ENCODE measurements around the gene NAPG.
A peak's percentile ranks its signal among the peaks of the same experiment; 100 is the strongest.
"Not testable (repeated sequence)": the region's sequence is repeated elsewhere in the genome, so short reads cannot be mapped to it uniquely, and the experiment has no call there.

Gene NAPG

DNA sequence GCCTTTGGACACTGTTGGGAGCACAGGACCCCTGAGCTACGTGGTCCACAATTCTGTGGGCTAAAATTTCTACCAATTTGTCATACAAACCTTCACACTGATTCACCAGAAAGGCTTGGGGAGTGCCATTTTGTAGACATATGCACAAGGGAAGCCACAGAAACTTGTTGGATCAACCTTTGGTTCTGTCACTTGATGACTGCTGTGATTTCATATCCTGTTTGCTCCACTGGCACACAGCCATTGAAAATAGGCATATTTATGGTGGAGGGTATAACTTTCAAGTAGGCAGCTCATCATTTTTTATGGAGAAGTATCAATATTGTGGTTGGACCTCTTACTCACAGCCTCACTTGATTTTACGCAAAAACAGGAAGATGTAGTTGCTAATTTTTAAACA is 10.5 kb downstream of the NAPG start:
- in situ Hi-C loops (cut with MboI; ENCODE audit: low pct_unique_long_range_greater_than_20kb, low sequenced_read_pairs), result no loop called here

DNA sequence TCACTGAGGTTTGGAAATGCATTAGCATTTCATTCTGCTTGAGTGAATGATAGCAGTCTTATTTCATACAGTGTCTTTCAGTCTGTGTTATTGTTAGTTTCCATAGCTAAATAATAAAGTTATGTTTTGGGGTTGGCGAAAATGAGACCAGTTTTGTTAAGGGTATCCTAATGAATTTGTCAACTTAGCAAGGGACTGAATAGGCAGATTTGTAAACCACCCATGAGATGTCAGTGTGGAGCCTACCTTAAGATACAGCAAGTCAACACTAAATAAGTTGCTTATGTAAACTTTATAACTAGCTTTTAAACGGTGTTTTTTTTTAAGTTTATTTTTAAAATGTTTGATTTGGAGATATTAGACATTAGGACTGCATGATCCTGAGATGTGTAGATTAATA is 11.9 kb downstream of the NAPG start:
- no peak for DNase-seq
- in situ Hi-C loops (cut with MboI; ENCODE audit: low pct_unique_long_range_greater_than_20kb, low sequenced_read_pairs), result no loop called here

More for the DNA sequence above, 10.5 kb downstream of the NAPG start:
- DNase-seq, result no peak

DNA sequence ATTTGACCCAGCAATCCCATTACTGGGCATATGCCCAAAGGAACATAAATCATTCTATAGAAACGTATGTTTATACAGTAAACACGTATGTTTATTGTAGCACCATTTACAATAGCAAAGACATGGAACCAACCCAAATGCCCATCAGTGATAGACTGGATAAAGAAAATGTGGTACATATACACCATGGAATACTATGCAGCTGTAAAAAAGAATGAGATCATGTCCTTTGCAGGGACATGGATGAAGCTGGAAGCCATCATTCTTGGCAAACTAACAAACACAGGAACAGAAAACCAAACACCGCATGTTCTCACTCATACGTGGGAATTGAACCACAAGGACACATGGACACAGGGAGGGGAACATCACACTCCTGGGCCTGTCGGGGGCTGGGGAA is 13.3 kb downstream of the NAPG start:
- in situ Hi-C loops (cut with MboI; ENCODE audit: low pct_unique_long_range_greater_than_20kb, low sequenced_read_pairs); DNase-seq: not testable (repeated sequence)

DNA sequence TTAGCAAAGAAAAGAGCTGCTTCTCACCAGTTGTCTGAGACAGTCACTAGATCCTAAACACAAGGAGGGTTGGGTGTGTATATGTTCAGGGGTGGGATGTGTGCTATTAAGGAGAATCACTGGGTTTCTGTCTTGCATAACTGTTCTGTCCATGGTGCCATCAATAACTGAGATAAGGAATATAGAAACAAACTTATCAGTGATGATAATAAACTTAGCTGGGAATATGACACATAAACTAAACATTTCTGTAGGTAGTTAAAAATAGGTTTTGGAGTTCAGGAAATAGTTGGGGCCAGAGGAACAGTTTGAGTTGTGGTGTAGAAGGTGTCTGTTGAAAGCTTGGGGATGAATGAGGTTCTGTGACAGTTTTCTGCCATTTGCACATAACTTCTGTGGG is 17.4 kb downstream of the NAPG start:
- DNase-seq, result no peak
- in situ Hi-C loops (cut with MboI; ENCODE audit: low pct_unique_long_range_greater_than_20kb, low sequenced_read_pairs), result no loop called here

- no peak for DNase-seq
- in situ Hi-C loops (cut with MboI; ENCODE audit: low pct_unique_long_range_greater_than_20kb, low sequenced_read_pairs), result no loop called here
Observed at GRCh38 chr18:10544093-10544748, 18.4 kb downstream of the NAPG start.

DNA sequence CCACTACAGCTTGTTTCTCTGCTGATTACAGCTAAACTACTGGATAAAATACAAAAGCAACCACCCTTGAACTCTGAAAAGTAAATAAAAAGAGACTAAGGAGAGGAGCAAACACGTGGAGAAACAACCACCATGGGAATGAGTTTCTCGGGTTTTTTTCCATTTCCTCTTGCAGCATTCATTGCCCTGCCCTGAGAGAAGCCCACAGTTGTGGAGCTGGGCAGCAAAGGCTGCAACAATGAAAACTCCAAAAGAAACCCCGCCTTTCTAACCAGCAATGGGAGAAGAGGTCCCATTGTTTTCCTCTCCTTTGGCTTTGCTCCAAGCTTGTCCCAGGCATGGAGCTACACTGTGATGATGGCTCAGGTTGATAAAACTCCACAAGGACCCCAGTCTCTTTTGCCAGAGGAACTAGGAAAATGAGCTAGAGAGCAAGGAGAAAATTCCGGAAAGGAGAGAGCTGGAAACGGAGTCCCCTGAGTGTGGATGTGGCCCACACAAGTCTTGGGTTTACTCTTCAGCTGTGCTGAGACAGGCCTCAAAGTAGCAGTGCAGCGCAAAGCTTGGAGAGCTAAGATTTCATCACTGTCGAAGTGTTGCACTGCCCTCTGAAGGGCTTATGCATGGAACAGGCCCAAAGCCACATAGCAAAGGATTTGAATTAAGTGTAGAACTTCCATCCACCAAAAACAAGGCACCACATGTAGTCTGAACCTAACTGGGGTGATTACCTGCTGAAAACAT is 20.9 kb downstream of the NAPG start:
- no peak for DNase-seq
- in situ Hi-C loops (cut with MboI; ENCODE audit: low pct_unique_long_range_greater_than_20kb, low sequenced_read_pairs), result no loop called here

DNA sequence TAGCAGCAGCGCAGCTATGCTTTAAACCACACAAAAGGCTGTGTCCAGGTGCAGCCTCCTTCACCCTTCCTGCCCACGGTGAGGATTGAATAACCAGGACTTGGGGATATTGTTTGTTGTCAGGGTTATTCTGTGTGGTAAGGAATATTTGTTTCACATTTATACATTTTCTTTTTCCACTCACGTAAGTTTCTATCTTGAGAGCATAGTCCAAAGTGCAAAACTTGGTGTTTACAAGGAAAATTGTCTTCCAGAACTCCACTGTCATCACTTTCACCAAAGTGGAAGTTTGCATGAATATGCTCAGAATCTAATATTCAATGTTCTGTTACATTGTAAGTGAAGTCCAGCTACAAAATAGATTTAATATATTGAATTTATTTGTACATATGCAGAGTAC is 26.4 kb downstream of the NAPG start:
- in situ Hi-C loops (cut with MboI; ENCODE audit: low pct_unique_long_range_greater_than_20kb, low sequenced_read_pairs), result no loop called here
- no peak for DNase-seq

DNA sequence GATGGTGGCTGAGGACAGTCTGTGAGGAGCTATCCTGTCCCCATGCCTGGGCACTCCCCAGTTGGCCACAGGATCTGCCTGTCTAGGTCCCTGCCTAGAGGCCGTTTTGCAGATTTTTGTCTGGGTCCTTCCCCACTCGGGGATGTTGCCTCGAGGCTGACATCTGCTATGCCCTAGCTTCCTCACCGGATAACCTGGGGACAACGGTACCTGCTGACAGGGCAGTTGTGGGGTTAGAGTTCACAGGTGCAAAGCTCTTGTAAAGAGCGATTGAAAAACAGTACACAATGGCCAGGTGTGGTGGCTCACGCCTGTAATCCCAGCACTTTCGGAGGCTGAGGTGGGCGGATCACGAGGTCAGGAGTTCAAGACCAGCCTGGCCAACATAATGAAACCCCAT is 30.4 kb downstream of the NAPG start:
- in situ Hi-C loops (cut with MboI; ENCODE audit: low pct_unique_long_range_greater_than_20kb, low sequenced_read_pairs), result not testable (repeated sequence)

DNA sequence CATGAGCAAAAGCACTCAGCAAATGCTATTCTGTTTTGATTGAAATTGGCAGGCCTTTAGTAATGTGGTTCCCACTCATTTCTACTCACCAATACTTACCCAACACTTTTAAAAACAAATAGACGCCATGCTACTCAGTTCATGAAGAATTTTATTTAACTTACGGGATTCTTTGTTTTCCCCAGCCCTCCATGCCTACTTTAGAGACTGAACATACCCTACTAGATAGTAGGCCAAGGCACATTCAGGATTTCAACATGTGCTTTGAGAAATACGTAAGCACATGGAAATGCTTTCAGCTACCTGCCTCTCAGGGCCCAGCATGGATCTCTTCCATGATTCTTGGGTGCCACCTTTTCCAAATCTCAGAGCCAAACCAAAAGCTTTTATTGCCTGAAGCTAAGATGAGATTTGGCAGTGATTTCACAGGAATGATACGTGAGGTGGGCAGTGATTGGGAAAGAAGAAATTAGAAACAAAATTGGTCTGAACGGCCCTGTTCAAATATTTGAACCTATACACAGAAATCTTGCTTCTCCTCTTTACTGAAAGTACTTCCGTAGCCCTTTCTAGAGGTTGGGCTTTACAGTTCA is 31.4 kb downstream of the NAPG start:
- DNase-seq, result no peak
- in situ Hi-C loops (cut with MboI; ENCODE audit: low pct_unique_long_range_greater_than_20kb, low sequenced_read_pairs), result no loop called here

More for the DNA sequence above, 30.4 kb downstream of the NAPG start:
- not testable (repeated sequence) for DNase-seq

GRCh38 chr18:10558243-10558966 is 32.6 kb downstream of the NAPG start:
- in situ Hi-C loops (cut with MboI; ENCODE audit: low pct_unique_long_range_greater_than_20kb, low sequenced_read_pairs), result no loop called here
- DNase-seq, result no peak

DNA sequence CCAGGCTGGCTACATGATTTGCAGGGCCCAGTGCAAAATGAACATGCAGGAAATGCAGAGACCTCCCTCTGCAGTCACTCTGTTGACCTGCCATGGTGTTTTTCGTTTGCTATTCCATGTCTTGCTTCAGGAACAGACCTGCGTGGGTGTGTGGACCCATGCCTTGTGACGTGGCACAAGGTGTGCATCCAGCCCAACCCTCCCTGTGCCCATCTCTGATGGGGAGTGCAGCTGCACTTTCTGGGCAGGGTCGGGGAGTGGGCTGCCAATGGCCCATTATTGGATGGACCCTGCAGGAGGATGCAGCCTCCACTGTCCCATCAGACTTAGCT is 33.1 kb downstream of the NAPG start:
- no peak for DNase-seq
- in situ Hi-C loops (cut with MboI; ENCODE audit: low pct_unique_long_range_greater_than_20kb, low sequenced_read_pairs), result no loop called here

GRCh38 chr18:10559553-10560451 is 34.0 kb downstream of the NAPG start:
- in situ Hi-C loops (cut with MboI; ENCODE audit: low pct_unique_long_range_greater_than_20kb, low sequenced_read_pairs), result no loop called here

GRCh38 chr18:10560452-10561045 is 34.7 kb downstream of the NAPG start:
- peak; percentile 80 for DNase-seq
- in situ Hi-C loops (cut with MboI; ENCODE audit: low pct_unique_long_range_greater_than_20kb, low sequenced_read_pairs), result no loop called here

More at GRCh38 chr18:10559553-10560451, 34.0 kb downstream of the NAPG start:
- DNase-seq, result no peak

DNA sequence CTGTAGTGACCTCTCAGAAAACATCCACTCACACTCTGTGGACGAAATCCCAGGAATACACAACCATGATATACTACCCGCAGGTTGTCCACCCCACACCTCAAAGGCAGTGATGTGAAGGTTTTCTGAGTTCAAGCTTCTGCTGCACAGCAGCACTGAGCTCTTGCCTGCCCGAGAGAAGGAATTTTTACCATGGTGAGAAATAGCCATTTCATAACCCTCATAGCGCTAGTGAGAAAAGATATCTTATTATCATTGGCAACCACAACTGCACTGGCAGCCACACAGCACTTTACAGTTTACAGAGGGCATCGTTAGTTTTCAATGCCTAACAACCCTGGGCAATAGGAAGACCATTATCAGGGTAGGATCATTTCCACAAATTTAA is 36.9 kb downstream of the NAPG start:
- no peak for DNase-seq
- in situ Hi-C loops (cut with MboI; ENCODE audit: low pct_unique_long_range_greater_than_20kb, low sequenced_read_pairs), result no loop called here

GRCh38 chr18:10563886-10564285 is 38.1 kb downstream of the NAPG start:
- in situ Hi-C loops (cut with MboI; ENCODE audit: low pct_unique_long_range_greater_than_20kb, low sequenced_read_pairs), result no loop called here
- DNase-seq, result no peak

DNA sequence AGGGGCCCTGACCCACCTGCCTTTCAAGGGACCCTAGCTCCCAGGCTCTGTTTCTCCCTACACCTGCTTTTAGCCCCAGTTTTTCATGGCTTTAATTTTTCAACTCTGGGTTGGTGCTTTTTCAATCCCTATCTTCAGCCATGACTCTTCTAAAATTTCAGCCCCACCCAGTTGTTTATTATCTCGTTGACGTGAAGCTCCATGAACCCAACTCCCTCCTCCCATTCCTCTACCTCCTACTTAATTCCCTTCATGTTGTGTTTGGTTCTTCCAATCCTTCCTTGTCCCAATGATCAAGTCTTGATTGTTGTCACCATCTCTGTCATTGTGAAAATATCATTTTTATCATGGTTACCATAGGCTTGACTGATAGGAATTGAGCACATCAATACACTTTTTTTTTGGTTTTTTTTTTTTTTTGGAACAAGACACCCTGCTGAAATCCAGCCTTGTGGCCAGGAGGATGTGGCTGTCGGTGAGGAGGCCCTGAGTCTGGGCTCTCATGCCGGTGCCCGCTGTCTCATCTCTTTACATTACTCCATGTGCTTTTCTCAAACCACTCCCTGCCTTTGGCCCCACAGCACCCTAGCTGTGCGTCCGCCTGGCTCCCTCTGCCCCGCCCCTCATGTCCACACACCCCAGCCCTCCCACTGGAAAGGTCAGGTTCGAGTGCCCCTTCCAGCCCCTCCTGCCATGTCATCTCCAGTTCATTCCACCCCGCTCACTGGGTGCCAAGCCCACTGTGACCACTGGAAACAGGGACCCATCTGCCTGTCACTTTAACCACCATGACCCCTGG is 39.3 kb downstream of the NAPG start:
- in situ Hi-C loops (cut with MboI; ENCODE audit: low pct_unique_long_range_greater_than_20kb, low sequenced_read_pairs), result no loop called here
- no peak for DNase-seq

DNA sequence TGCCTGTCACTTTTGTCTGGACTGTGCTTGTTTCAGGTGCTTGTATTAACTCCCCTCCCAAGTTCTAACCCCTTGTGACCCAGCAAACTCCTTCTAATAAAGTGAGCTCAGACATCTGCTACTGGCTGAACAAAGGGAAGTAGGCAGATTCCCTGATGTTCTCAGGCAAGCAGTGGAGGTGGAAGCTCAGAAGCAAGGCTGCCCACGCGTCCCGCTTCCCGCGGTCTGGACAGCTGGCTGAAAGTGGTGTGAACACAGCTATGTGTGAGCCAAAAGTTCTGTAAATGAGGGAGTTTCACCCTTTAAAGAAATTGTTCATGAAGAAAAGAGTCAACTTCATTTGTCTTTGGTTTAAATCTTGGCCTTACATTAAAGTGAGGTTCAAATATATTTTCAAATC is 40.0 kb downstream of the NAPG start:
- in situ Hi-C loops (cut with MboI; ENCODE audit: low pct_unique_long_range_greater_than_20kb, low sequenced_read_pairs), result no loop called here
- peak; percentile 75 for DNase-seq

DNA sequence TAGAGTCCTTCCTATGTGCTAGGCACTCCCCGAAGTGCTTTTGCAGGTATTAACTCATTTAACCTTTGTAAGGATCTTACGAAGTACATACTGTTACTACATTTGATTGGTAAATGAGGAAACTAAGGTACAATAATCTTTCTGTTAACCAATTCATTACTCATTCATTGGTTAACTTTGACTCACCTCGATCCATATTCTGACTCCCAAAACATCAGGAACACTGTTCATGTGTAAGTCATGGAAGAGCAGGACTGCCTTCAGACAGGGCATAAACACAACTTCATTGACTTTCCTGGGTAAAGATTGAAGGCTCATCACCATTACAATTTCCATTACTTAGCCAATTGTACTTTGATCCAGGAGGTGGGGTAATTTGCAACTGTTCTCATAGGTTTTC is 40.6 kb downstream of the NAPG start:
- no peak for DNase-seq
- in situ Hi-C loops (cut with MboI; ENCODE audit: low pct_unique_long_range_greater_than_20kb, low sequenced_read_pairs), result no loop called here

Measured in KBM-7 (cell line).